Neural crest cell (in vitro differentiated cells): ENCODE results near the gene LMBRD1. TPM values are rescaled to one million over a fixed set of nuclear protein-coding genes. Genes with fewer than 3 reads are reported as not detected.

ENCODE experiments used
- DNase-seq: peaks from one replicate; pipeline ENCODE4 v3.0.0; 2021; ENCODE audit warnings: low read depth, mixed read lengths, low spot score
- H3K27ac Mint-ChIP-seq: one replicate; pipeline ENCODE4 v1.8.0; 2021; ENCODE audit warnings: mild to moderate bottlenecking, mixed read lengths; ENCODE audit not compliant: unreplicated experiment
- H3K27me3 Mint-ChIP-seq: 2 replicates; pipeline ENCODE4 v1.8.0; 2021; ENCODE audit warnings: low read depth, mild to moderate bottlenecking, mixed read lengths
- H3K36me3 Mint-ChIP-seq: 2 replicates; pipeline ENCODE4 v1.8.0; 2021; ENCODE audit warnings: low read depth, mild to moderate bottlenecking, mixed read lengths
- H3K4me1 Mint-ChIP-seq: 2 replicates; pipeline ENCODE4 v1.8.0; 2021; ENCODE audit warnings: mixed read lengths
- H3K4me3 Mint-ChIP-seq: one replicate; pipeline ENCODE4 v1.8.0; 2021; ENCODE audit warnings: mild to moderate bottlenecking, mixed read lengths
- H3K9me3 Mint-ChIP-seq: 2 replicates; pipeline ENCODE4 v1.8.0; 2021; ENCODE audit warnings: mixed read lengths
- CTCF ChIP-seq: fragments of 200-600 bp; sonication (generic); conservative IDR thresholded peaks from 2 replicates; pipeline ENCODE4 v1.5.0; 2021; ENCODE audit warnings: antibody characterized with exemption, mild to moderate bottlenecking
- total RNA-seq: library from RNA; stranded (reverse); gene quantifications from 2 replicates; pipeline ENCODE4 v1.2.1, GENCODE V29; 2021

Gene LMBRD1
- total RNA-seq, 1 donor from 2014 or later = 17.2 TPM

- TF ChIP-seq CTCF = peak; percentile 66
- H3K4me3 Mint-ChIP-seq = no peak overlapping the region
- H3K36me3 Mint-ChIP-seq = peaks cover 36% of the 10 kb centered on the region
- no peaks in the 10 kb centered on the region for H3K27me3 Mint-ChIP-seq
- DNase-seq = no peak
- peaks cover 13% of the 10 kb centered on the region for H3K9me3 Mint-ChIP-seq
- H3K27ac Mint-ChIP-seq = no peak overlapping the region
- no peaks in the 10 kb centered on the region for H3K4me1 Mint-ChIP-seq
These were observed 77.1 kb downstream of the LMBRD1 start for GRCh38 chr6:69719602-69720193.

GRCh38 chr6:69706724-69707123, 90.1 kb downstream of the LMBRD1 start:
- Mint-ChIP-seq H3K4me3 (no peak overlapping the region), H3K4me1 (no peaks in the 10 kb centered on the region), H3K9me3 (peaks cover 2% of the 10 kb centered on the region), H3K27ac (no peak overlapping the region), H3K36me3 (peaks cover 7% of the 10 kb centered on the region), H3K27me3 (no peaks in the 10 kb centered on the region)
- no peak for DNase-seq
- TF ChIP-seq CTCF = no peak

- TF ChIP-seq CTCF = no peak
These were observed 90.9 kb downstream of the LMBRD1 start for GRCh38 chr6:69705954-69706353.

GRCh38 chr6:69704916-69705315, 91.9 kb downstream of the LMBRD1 start:
- no peak for TF ChIP-seq CTCF
- Mint-ChIP-seq H3K27me3 (no peaks in the 10 kb centered on the region), H3K4me1 (no peaks in the 10 kb centered on the region), H3K4me3 (no peak overlapping the region), H3K36me3 (peaks cover 7% of the 10 kb centered on the region), H3K9me3 (peaks cover 2% of the 10 kb centered on the region), H3K27ac (no peak overlapping the region)
- no peak for DNase-seq

More at GRCh38 chr6:69705954-69706353, 90.9 kb downstream of the LMBRD1 start:
- Mint-ChIP-seq H3K27me3 (no peaks in the 10 kb centered on the region), H3K9me3 (peaks cover 2% of the 10 kb centered on the region), H3K36me3 (peaks cover 7% of the 10 kb centered on the region), H3K27ac (no peak overlapping the region), H3K4me3 (no peak overlapping the region), H3K4me1 (no peaks in the 10 kb centered on the region)
- DNase-seq = no peak

GRCh38 chr6:69699655-69700054, 97.2 kb downstream of the LMBRD1 start:
- no peaks in the 10 kb centered on the region for H3K36me3 Mint-ChIP-seq
- TF ChIP-seq CTCF = no peak
- no peaks in the 10 kb centered on the region for H3K27me3 Mint-ChIP-seq
- no peak overlapping the region for H3K4me3 Mint-ChIP-seq
- H3K9me3 Mint-ChIP-seq = no peaks in the 10 kb centered on the region
- no peak for DNase-seq
- no peaks in the 10 kb centered on the region for H3K4me1 Mint-ChIP-seq
- H3K27ac Mint-ChIP-seq = no peak overlapping the region
